ENCODE data around the gene GPX6.

DNA sequence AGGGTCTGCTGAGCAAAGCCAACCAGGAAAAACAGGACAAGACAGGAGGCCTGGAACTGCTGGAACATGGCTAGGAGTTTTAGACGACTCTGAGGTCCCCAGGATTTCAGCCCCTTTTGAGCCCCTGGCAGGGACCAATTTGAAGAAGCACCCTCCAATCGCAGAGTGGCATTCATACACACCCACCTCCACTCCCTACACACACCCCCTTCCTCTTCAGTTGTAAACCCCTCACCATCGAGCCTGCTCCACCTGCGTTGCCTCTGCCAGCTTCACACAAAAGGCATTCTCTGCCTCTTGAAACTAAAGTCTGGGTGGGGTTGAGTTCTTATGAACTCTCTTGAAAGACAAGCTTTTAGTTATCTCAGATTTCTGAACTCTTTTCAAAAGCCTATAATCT, at the start of gene GPX6:
- TF ChIP-seq, protein P1, sequence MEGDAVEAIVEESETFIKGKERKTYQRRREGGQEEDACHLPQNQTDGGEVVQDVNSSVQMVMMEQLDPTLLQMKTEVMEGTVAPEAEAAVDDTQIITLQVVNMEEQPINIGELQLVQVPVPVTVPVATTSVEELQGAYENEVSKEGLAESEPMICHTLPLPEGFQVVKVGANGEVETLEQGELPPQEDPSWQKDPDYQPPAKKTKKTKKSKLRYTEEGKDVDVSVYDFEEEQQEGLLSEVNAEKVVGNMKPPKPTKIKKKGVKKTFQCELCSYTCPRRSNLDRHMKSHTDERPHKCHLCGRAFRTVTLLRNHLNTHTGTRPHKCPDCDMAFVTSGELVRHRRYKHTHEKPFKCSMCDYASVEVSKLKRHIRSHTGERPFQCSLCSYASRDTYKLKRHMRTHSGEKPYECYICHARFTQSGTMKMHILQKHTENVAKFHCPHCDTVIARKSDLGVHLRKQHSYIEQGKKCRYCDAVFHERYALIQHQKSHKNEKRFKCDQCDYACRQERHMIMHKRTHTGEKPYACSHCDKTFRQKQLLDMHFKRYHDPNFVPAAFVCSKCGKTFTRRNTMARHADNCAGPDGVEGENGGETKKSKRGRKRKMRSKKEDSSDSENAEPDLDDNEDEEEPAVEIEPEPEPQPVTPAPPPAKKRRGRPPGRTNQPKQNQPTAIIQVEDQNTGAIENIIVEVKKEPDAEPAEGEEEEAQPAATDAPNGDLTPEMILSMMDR (IDR thresholded peaks at IDR 0.05 in 4 of 5, conservative IDR thresholded peaks at IDR 0.05 in 1 of 5) = no peak
- no peak for TF ChIP-seq POLR2A (IDR thresholded peaks at IDR 0.05)
